A549 (cell line): ENCODE measurements around the gene RPRD2. TPM values are rescaled to one million over a fixed set of nuclear protein-coding genes. Genes with fewer than 3 reads are reported as not detected.

ENCODE experiments used
- ATAC-seq, 2 experiments: fragments of 200-7000 bp in 1 of 2; fragments of >200 bp in 1 of 2; cut with Nextera tagmentation in 1 of 2; cut with Tn5 transposase in 1 of 2; 3 replicates each; pipeline versions ENCODE4 v1.8.0 to v1.9.1; 2018 to 2020; ENCODE audit warnings: mild to moderate bottlenecking in 1 of 2, moderate library complexity in 1 of 2
- CTCF ChIA-PET: fragments of 300-600 bp; sonication (Branson Sonifier 250); formaldehyde crosslinking; extraction: SDS; loops from one replicate; lab custom pipeline; 2021; ENCODE audit warnings: antibody characterized with exemption, inconsistent platforms; lab: Yijun Ruan, JAX
- POLR2A ChIA-PET: fragments of 350-600 bp; formaldehyde crosslinking; extraction: SDS; loops from one replicate; lab custom pipeline; 2021; ENCODE audit warnings: antibody characterized with exemption, inconsistent platforms; lab: Yijun Ruan, JAX
- DNase-seq, 2 experiments: peaks; one replicate each; pipeline versions ENCODE4 v3.0.0 to v3.0.0-alpha.2; 2011 to 2016; ENCODE audit warnings: low read depth in 1 of 2, low spot score in 1 of 2
- FAIRE-seq: peaks from 2 replicates; lab custom pipeline; 2011; peaks lifted over from hg19 to GRCh38; lab: Jason Lieb, UNC
- H3K27ac ChIP-seq, 2 experiments: fragments of >200 bp; sonication (Bioruptor Twin); formaldehyde crosslinking; 3 replicates each; pipeline ENCODE4 v1.5.1; 2016 to 2017
- H3K4me1 ChIP-seq: fragments of >200 bp; sonication (Bioruptor Twin); formaldehyde crosslinking; 3 replicates; pipeline ENCODE4 v1.6.1; 2016
- H3K4me2 ChIP-seq: fragments of >200 bp; sonication (Bioruptor Twin); formaldehyde crosslinking; 3 replicates; pipeline ENCODE4 v1.6.1; 2016
- H3K4me3 ChIP-seq: fragments of >200 bp; sonication (Bioruptor Twin); formaldehyde crosslinking; 3 replicates; pipeline ENCODE4 v1.5.1; 2016
- H3K9me3 ChIP-seq: fragments of >200 bp; sonication (Bioruptor Twin); formaldehyde crosslinking; 3 replicates; pipeline ENCODE4 v1.6.1; 2016
- CEBPB ChIP-seq, 2 experiments: fragments of >200 bp in 1 of 2; sonication (Bioruptor Twin) in 1 of 2; formaldehyde crosslinking in 1 of 2; IDR thresholded peaks; 2 replicates each; pipeline ENCODE4 v1.6.1; 2012 to 2016
- CHD2 ChIP-seq: fragments of 150-350 bp; IDR thresholded peaks from 2 replicates; pipeline ENCODE4 v1.6.1; 2014; ENCODE audit warnings: low read length; ENCODE audit not compliant: partially characterized antibody
- EHMT2 ChIP-seq: fragments of 200-600 bp; sonication (generic); IDR thresholded peaks from 2 replicates; pipeline ENCODE4 v1.6.1; 2016; ENCODE audit warnings: antibody characterized with exemption, low read depth, mild to moderate bottlenecking, moderate library complexity
- FOXS1 ChIP-seq: fragments of 250-450 bp; sonication (Bioruptor Pico); IDR thresholded peaks from 2 replicates; pipeline ENCODE4 v1.5.0; 2020; ENCODE audit warnings: mild to moderate bottlenecking, moderate library complexity
- HDAC2 ChIP-seq: fragments of 200-600 bp; sonication (generic); IDR thresholded peaks from 2 replicates; pipeline ENCODE4 v1.6.1; 2016
- HOXA7 ChIP-seq: fragments of 250-450 bp; sonication (Bioruptor Pico); IDR thresholded peaks from 2 replicates; pipeline ENCODE4 v1.5.0; 2020; ENCODE audit warnings: mild to moderate bottlenecking, moderate library complexity
- KDM5A ChIP-seq: fragments of 200-600 bp; sonication (generic); IDR thresholded peaks from 2 replicates; pipeline ENCODE4 v1.6.1; 2016; ENCODE audit warnings: antibody characterized with exemption, mild to moderate bottlenecking
- NPAS2 ChIP-seq: fragments of 250-450 bp; sonication (Bioruptor Pico); IDR thresholded peaks from 2 replicates; pipeline ENCODE4 v1.8.0; 2022; ENCODE audit warnings: mild to moderate bottlenecking, moderate library complexity, borderline replicate concordance
- NR3C1 ChIP-seq: fragments of >200 bp; sonication (Bioruptor Twin); formaldehyde crosslinking; IDR thresholded peaks from 3 replicates; pipeline ENCODE4 v1.6.1; 2017
- POLR2AphosphoS2 ChIP-seq: conservative IDR thresholded peaks from 2 replicates; pipeline ENCODE4 v1.6.1; 2012; ENCODE audit warnings: low read length, improper control_type of control experiment, inconsistent platforms
- RFX5 ChIP-seq: fragments of 450-650 bp; IDR thresholded peaks from 2 replicates; pipeline ENCODE4 v1.7.1; 2014; ENCODE audit warnings: antibody characterized with exemption, mild to moderate bottlenecking, moderate library complexity
- SREBF2 ChIP-seq: fragments of 450-650 bp; IDR thresholded peaks from 2 replicates; pipeline ENCODE4 v1.6.1; 2014; ENCODE audit warnings: mild to moderate bottlenecking, moderate library complexity
- ZC3H11A ChIP-seq: fragments of 450-650 bp; IDR thresholded peaks from 2 replicates; pipeline ENCODE4 v1.6.1; 2014; ENCODE audit warnings: antibody characterized with exemption, mild to moderate bottlenecking
- ZFP36 ChIP-seq: fragments of 450-650 bp; IDR thresholded peaks from 2 replicates; pipeline ENCODE4 v1.6.1; 2014; ENCODE audit warnings: borderline replicate concordance; ENCODE audit not compliant: partially characterized antibody
- ZNF302 ChIP-seq: fragments of 250-450 bp; sonication (Bioruptor Pico); IDR thresholded peaks from 2 replicates; pipeline ENCODE4 v1.9.0; 2021; ENCODE audit warnings: inconsistent platforms, mild to moderate bottlenecking, moderate library complexity
- WGBS: methylation state at CpG from one replicate; pipeline ENCODE4 v1.1.6; 2017; ENCODE audit errors: missing lambda C conversion rate; 5-methylcytosine and 5-hydroxymethylcytosine counted together
- polyA plus RNA-seq, 4 experiments: library from polyadenylated mRNA; depleted of rRNA in 3 of 4; stranded (reverse); fragments of >200 nt; fragmentation: RNase III in 1 of 4; extraction: RNeasy Plus Mini Kit Qiagen cat#74134 plus additional on column Dnase treatment in 1 of 4; gene quantifications; 2 replicates in 3 of 4; 3 replicates in 1 of 4; pipeline ENCODE4 v1.2.3, GENCODE V29; 2011 to 2017
- TF ChIP-seq, protein P1 (sequence below): fragments of >200 bp; sonication (Bioruptor Twin); formaldehyde crosslinking; IDR thresholded peaks from 3 replicates; pipeline ENCODE4 v1.5.1; 2016
- TF ChIP-seq, protein P2 (sequence below): fragments of >200 bp; sonication (Bioruptor Twin); formaldehyde crosslinking; IDR thresholded peaks from 2 replicates; pipeline ENCODE4 v1.6.1; 2016
- TF ChIP-seq, protein P3 (sequence below): fragments of 450-650 bp; IDR thresholded peaks from 2 replicates; pipeline ENCODE4 v1.6.1; 2014; ENCODE audit warnings: antibody characterized with exemption
- TF ChIP-seq, protein P4 (sequence below): IDR thresholded peaks from 2 replicates; pipeline ENCODE4 v1.6.1; 2012
- TF ChIP-seq, protein P5 (sequence below): fragments of >200 bp; sonication (Bioruptor Twin); formaldehyde crosslinking; IDR thresholded peaks from 3 replicates; pipeline ENCODE4 v1.6.1; 2016

RPRD2 gene
- polyA plus RNA-seq, 2 of the 4 experiments (the other 2 are of a cell fraction): 10.3 to 20.8 TPM

DNA sequence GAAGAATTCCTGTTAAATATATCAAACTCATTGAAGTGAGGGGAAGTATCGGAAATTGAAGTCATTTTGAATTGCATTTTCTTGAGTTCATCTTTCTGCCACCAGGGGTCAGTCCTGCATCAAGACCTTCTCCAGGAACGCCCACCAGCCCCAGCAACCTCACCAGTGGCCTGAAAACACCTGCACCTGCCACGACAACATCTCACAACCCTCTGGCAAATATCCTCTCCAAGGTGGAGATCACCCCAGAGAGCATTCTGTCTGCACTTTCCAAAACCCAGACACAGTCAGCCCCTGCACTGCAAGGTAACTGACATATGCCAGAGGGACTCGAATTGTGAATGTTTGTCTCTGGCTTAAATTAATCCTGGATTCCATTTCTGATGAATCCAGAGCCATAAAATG is 100.5 kb downstream of the RPRD2 start (continued):
- TF ChIP-seq, protein P1, sequence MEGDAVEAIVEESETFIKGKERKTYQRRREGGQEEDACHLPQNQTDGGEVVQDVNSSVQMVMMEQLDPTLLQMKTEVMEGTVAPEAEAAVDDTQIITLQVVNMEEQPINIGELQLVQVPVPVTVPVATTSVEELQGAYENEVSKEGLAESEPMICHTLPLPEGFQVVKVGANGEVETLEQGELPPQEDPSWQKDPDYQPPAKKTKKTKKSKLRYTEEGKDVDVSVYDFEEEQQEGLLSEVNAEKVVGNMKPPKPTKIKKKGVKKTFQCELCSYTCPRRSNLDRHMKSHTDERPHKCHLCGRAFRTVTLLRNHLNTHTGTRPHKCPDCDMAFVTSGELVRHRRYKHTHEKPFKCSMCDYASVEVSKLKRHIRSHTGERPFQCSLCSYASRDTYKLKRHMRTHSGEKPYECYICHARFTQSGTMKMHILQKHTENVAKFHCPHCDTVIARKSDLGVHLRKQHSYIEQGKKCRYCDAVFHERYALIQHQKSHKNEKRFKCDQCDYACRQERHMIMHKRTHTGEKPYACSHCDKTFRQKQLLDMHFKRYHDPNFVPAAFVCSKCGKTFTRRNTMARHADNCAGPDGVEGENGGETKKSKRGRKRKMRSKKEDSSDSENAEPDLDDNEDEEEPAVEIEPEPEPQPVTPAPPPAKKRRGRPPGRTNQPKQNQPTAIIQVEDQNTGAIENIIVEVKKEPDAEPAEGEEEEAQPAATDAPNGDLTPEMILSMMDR: peak; percentile 70
- no peak for TF ChIP-seq HDAC2
- TF ChIP-seq ZNF302 (CRISPR knock-in tag): no peak
- TF ChIP-seq, protein P2, sequence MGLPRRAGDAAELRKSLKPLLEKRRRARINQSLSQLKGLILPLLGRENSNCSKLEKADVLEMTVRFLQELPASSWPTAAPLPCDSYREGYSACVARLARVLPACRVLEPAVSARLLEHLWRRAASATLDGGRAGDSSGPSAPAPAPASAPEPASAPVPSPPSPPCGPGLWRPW: no peak
- TF ChIP-seq ZFP36: no peak
- TF ChIP-seq CHD2: no peak
- TF ChIP-seq, protein P3, sequence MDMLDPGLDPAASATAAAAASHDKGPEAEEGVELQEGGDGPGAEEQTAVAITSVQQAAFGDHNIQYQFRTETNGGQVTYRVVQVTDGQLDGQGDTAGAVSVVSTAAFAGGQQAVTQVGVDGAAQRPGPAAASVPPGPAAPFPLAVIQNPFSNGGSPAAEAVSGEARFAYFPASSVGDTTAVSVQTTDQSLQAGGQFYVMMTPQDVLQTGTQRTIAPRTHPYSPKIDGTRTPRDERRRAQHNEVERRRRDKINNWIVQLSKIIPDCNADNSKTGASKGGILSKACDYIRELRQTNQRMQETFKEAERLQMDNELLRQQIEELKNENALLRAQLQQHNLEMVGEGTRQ: no peak
- no peak for TF ChIP-seq SREBF2

DNA sequence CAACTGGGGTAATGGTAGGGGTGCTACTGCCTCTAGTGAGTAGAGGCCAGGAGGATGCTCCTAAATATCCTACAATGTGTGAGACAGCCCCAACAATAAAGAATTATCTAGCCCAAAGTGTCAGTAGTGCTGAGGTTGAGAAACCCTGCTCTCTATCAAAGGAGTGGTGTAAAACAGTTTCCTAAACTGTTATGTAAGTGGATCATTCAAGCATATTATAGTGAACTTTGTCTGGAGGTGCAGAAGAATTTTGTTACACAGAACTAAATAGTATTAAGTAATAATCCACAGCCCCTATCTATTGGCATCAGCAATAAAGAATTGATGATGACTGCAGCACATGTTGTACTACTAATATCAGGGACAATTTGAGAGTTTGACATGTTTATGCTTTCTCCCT is 103.0 kb downstream of the RPRD2 start:
- Histone ChIP-seq H3K4me2 (no peak overlapping the region), H3K4me3 (no peak overlapping the region)
- CTCF ChIA-PET: no interaction called here
- TF ChIP-seq ZNF302 (CRISPR knock-in tag) (no peak), NPAS2 (CRISPR knock-in tag) (no peak), HOXA7 (CRISPR knock-in tag) (no peak), NR3C1 (no peak), RFX5 (no peak), POLR2AphosphoS2 (no peak), EHMT2 (no peak)
- TF ChIP-seq, protein P4, sequence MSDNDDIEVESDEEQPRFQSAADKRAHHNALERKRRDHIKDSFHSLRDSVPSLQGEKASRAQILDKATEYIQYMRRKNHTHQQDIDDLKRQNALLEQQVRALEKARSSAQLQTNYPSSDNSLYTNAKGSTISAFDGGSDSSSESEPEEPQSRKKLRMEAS: no peak
- TF ChIP-seq, all 56 proteins: peak for 0
- no peak overlapping the region for H3K27ac ChIP-seq
- POLR2A ChIA-PET: no interaction called here
- no peak for ATAC-seq
- no peak for FAIRE-seq
- H3K4me1 ChIP-seq: no peaks in the 10 kb centered on the region
- H3K9me3 ChIP-seq: no peaks in the 10 kb centered on the region
- DNase-seq: no peak

DNA sequence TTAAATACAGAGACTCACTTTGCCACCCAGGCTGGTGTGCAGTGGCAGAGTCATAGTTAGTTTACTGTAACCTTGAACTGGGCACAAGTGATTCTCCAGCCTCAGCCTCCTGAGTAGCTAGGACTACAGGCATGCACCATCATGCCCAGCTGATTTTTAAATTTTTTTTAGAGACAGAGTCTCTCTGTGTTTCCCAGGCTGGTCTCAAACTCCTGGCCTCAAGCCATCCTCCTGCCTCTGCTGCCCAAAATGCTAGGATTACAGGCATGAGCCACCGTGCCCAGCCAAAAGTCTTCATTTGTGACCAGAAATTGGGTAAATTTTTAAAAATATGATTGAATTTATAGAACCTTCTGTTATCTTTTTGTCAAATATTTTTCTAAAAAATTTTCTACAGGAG is 105.3 kb downstream of the RPRD2 start:
- 93% methylated on average over 1 of the region's 1 CpG for WGBS
- Histone ChIP-seq H3K9me3 (no peaks in the 10 kb centered on the region), H3K4me2 (no peak overlapping the region), H3K27ac (no peak overlapping the region), H3K4me1 (no peaks in the 10 kb centered on the region), H3K4me3 (no peak overlapping the region)
- FAIRE-seq: no peak
- no peak for DNase-seq
- no peak for ATAC-seq
- TF ChIP-seq KDM5A (no peak), ZC3H11A (no peak), FOXS1 (no peak), CEBPB (IDR thresholded peaks at IDR 0.05) (no peak)
- TF ChIP-seq, protein P5, sequence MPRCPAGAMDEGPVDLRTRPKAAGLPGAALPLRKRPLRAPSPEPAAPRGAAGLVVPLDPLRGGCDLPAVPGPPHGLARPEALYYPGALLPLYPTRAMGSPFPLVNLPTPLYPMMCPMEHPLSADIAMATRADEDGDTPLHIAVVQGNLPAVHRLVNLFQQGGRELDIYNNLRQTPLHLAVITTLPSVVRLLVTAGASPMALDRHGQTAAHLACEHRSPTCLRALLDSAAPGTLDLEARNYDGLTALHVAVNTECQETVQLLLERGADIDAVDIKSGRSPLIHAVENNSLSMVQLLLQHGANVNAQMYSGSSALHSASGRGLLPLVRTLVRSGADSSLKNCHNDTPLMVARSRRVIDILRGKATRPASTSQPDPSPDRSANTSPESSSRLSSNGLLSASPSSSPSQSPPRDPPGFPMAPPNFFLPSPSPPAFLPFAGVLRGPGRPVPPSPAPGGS: no peak
- ChIA-PET POLR2A (no interaction called here), CTCF (interaction anchor here (0.9 to 1.2 kb wide), 4 partner anchors 11 to 64 kb away, joined by 3 to 6 read pairs (median 3); no protein-coding TSS in a partner anchor)
